Ishikawa (cell line): ENCODE results near the gene USO1.

Experiments used
- CEBPB ChIP-seq: IDR thresholded peaks from 2 replicates; pipeline ENCODE4 v1.6.1; 2012
- EGR1 ChIP-seq: IDR thresholded peaks from 2 replicates; pipeline ENCODE4 v1.6.1; 2012
- EP300 ChIP-seq: IDR thresholded peaks from 2 replicates; pipeline ENCODE4 v1.6.1; 2012; ENCODE audit warnings: borderline replicate concordance
- FOXM1 ChIP-seq: IDR thresholded peaks from 2 replicates; pipeline ENCODE4 v1.6.1; 2012; ENCODE audit warnings: low read depth, borderline replicate concordance
- MAX ChIP-seq: IDR thresholded peaks from 2 replicates; pipeline ENCODE4 v1.6.1; 2012
- NFIC ChIP-seq: IDR thresholded peaks from 2 replicates; pipeline ENCODE4 v1.6.1; 2012
- RAD21 ChIP-seq: IDR thresholded peaks from 2 replicates; pipeline ENCODE4 v1.6.1; 2012; ENCODE audit warnings: low read depth
- REST ChIP-seq: IDR thresholded peaks from 2 replicates; pipeline ENCODE4 v1.6.1; 2012; ENCODE audit warnings: low read depth, mild to moderate bottlenecking
- TAF1 ChIP-seq: IDR thresholded peaks from 2 replicates; pipeline ENCODE4 v1.6.1; 2012; ENCODE audit warnings: low read depth, mild to moderate bottlenecking
- TCF12 ChIP-seq: IDR thresholded peaks from 2 replicates; pipeline ENCODE4 v1.6.1; 2012; ENCODE audit warnings: low read depth
- TEAD4 ChIP-seq: IDR thresholded peaks from 2 replicates; pipeline ENCODE4 v1.6.1; 2012
- USF1 ChIP-seq: IDR thresholded peaks from 2 replicates; pipeline ENCODE4 v1.6.1; 2012
- YY1 ChIP-seq: IDR thresholded peaks from 2 replicates; pipeline ENCODE4 v1.6.1; 2012; ENCODE audit warnings: low read depth

GRCh38 chr4:75779105-75779757 lies 54.9 kb downstream of the USO1 start:
- no peak for TF ChIP-seq EP300
- no peak for TF ChIP-seq TAF1
- TF ChIP-seq RAD21 = no peak
- no peak for TF ChIP-seq REST
- no peak for TF ChIP-seq TEAD4
- no peak for TF ChIP-seq MAX
- TF ChIP-seq NFIC = no peak
- no peak for TF ChIP-seq TCF12
- TF ChIP-seq FOXM1 = no peak
- TF ChIP-seq EGR1 = no peak
- no peak for TF ChIP-seq CEBPB
- no peak for TF ChIP-seq YY1
- no peak for TF ChIP-seq USF1
